ENCODE data around the gene ADAMTSL3.

GRCh38 chr15:83670672-83671229 is 16.8 kb downstream of the ADAMTSL3 start:
- no peak for TF ChIP-seq CTCF (conservative IDR thresholded peaks at IDR 0.05; ENCODE audit: low read depth, low read length)
- no peak for TF ChIP-seq POLR2A (IDR thresholded peaks at IDR 0.05; ENCODE audit: low read depth, low read length)
- no peak for TF ChIP-seq USF2 (IDR thresholded peaks at IDR 0.05; ENCODE audit: low read depth, low read length)
- TF ChIP-seq MXI1 (IDR thresholded peaks at IDR 0.05; ENCODE audit: borderline replicate concordance, low read depth, low read length), result no peak
- no peak for TF ChIP-seq RAD21 (IDR thresholded peaks at IDR 0.05; ENCODE audit: low read length)
- no peak for TF ChIP-seq MAFK (IDR thresholded peaks at IDR 0.05; ENCODE audit: low read depth, low read length)
- TF ChIP-seq RCOR1 (IDR thresholded peaks at IDR 0.05; ENCODE audit: insufficient replicate concordance, low read length), result no peak
- no peak for TF ChIP-seq NFE2L2 (IDR thresholded peaks at IDR 0.05; ENCODE audit: low read depth, low read length)
